SK-N-SH (cell line): ENCODE results near the gene MTREX. TPM values are rescaled to one million over a fixed set of nuclear protein-coding genes. Genes with fewer than 3 reads are reported as not detected.

Experiments
- CTCF ChIA-PET: fragments of 300-600, 350-600 bp; formaldehyde crosslinking; extraction: SDS; loops from one replicate; lab custom pipeline; 2021; lab: Yijun Ruan, JAX
- POLR2A ChIA-PET: fragments of 350-600 bp; sonication (Branson Sonifier 250); formaldehyde crosslinking; extraction: SDS; loops from one replicate; lab custom pipeline; 2020; ENCODE audit warnings: antibody characterized with exemption, inconsistent platforms; lab: Yijun Ruan, JAX
- DNase-seq: peaks from one replicate; pipeline ENCODE4 v3.0.0; 2012
- H2AFZ ChIP-seq: fragments of 200-600 bp; sonication (generic); 2 replicates; pipeline ENCODE4 v1.8.1; 2016; ENCODE audit warnings: antibody characterized with exemption, mild to moderate bottlenecking, low read depth
- H3F3A ChIP-seq: fragments of 200-600 bp; sonication (generic); replicated peaks from 2 replicates; pipeline ENCODE3; 2016; ENCODE audit warnings: antibody characterized with exemption, mild to moderate bottlenecking; ENCODE audit not compliant: insufficient read depth
- H3K27ac ChIP-seq, 2 experiments: fragments of 200-500 bp in 1 of 2; fragments of 200-600 bp in 1 of 2; sonication (Bioruptor generic) in 1 of 2; sonication (generic), shearing (Covaris generic) in 1 of 2; 2 replicates each; pipeline versions ENCODE4 v1.5.1 to v1.6.1; 2014 to 2016; ENCODE audit warnings: low read depth in 2 of 2, inconsistent platforms in 1 of 2, low read length in 1 of 2, mild to moderate bottlenecking in 1 of 2, mixed read lengths in 1 of 2
- H3K27me3 ChIP-seq: fragments of 200-600 bp; sonication (generic), shearing (Covaris generic); 2 replicates; pipeline ENCODE4 v1.6.1; 2016; ENCODE audit warnings: mixed run types; ENCODE audit not compliant: insufficient read depth
- H3K36me3 ChIP-seq, 2 experiments: fragments of 200-500 bp in 1 of 2; fragments of 200-600 bp in 1 of 2; sonication (Bioruptor generic) in 1 of 2; sonication (generic) in 1 of 2; replicated peaks in 1 of 2; 2 replicates each; pipeline versions ENCODE3 to v1.5.1; 2014 to 2016; ENCODE audit warnings: low read length in 1 of 2, mild to moderate bottlenecking in 1 of 2; ENCODE audit not compliant: insufficient read depth in 2 of 2, control insufficient read depth in 1 of 2
- H3K4me1 ChIP-seq, 2 experiments: fragments of 200-500 bp in 1 of 2; fragments of 200-600 bp in 1 of 2; sonication (Bioruptor generic) in 1 of 2; sonication (generic), shearing (Covaris generic) in 1 of 2; 2 replicates each; pipeline versions ENCODE4 v1.5.1 to v1.6.1; 2014 to 2016; ENCODE audit warnings: low read depth in 1 of 2, low read length in 1 of 2, mixed run types in 1 of 2; ENCODE audit not compliant: insufficient read depth in 2 of 2, control insufficient read depth in 1 of 2
- H3K4me2 ChIP-seq: fragments of 200-600 bp; sonication (generic), shearing (Covaris generic); 2 replicates; pipeline ENCODE4 v1.6.1; 2017; ENCODE audit warnings: mixed run types
- H3K4me3 ChIP-seq, 2 experiments: fragments of 200-500 bp in 1 of 2; fragments of 200-600 bp in 1 of 2; sonication (Bioruptor generic) in 1 of 2; sonication (generic), shearing (Covaris generic) in 1 of 2; 2 replicates each; pipeline versions ENCODE4 v1.5.1 to v1.8.1; 2014 to 2016; ENCODE audit warnings: low read depth in 2 of 2, inconsistent platforms in 1 of 2, low read length in 1 of 2, mild to moderate bottlenecking in 1 of 2, mixed read lengths in 1 of 2, moderate library complexity in 1 of 2
- H3K79me2 ChIP-seq: fragments of 200-600 bp; sonication (generic); 2 replicates; pipeline ENCODE4 v1.8.1; 2017; ENCODE audit warnings: mild to moderate bottlenecking; ENCODE audit not compliant: insufficient read depth
- H3K9ac ChIP-seq: fragments of 200-600 bp; sonication (generic); 2 replicates; pipeline ENCODE4 v1.6.1; 2017; ENCODE audit warnings: mixed run types
- H3K9me2 ChIP-seq: fragments of 200-600 bp; sonication (generic); 2 replicates; pipeline ENCODE4 v1.6.1; 2017; ENCODE audit warnings: mixed run types
- H3K9me3 ChIP-seq: fragments of 200-600 bp; sonication (generic); 2 replicates; pipeline ENCODE4 v1.6.1; 2017; ENCODE audit warnings: mixed run types, mild to moderate bottlenecking, moderate library complexity
- H4K20me1 ChIP-seq: fragments of 200-600 bp; sonication (generic); 2 replicates; pipeline ENCODE4 v1.6.1; 2017; ENCODE audit warnings: mild to moderate bottlenecking, mixed run types; ENCODE audit not compliant: insufficient read depth
- CHD2 ChIP-seq: fragments of 150-350 bp; IDR thresholded peaks from 2 replicates; pipeline ENCODE4 v1.6.1; 2018; ENCODE audit warnings: low read length; ENCODE audit not compliant: partially characterized antibody
- ELF1 ChIP-seq: IDR thresholded peaks from 2 replicates; pipeline ENCODE4 v1.4.0; 2012
- EP300 ChIP-seq, 2 experiments: IDR thresholded peaks; 2 replicates each; pipeline versions ENCODE4 v1.4.0 to v1.6.1; 2012; ENCODE audit warnings: borderline replicate concordance in 1 of 2, low read depth in 1 of 2, low read length in 1 of 2
- EZH2phosphoT487 ChIP-seq: fragments of 200-600 bp; sonication (generic); IDR thresholded peaks from 2 replicates; pipeline ENCODE4 v1.6.1; 2017; ENCODE audit warnings: low read depth, mixed run types, mild to moderate bottlenecking, antibody characterized with exemption, moderate library complexity, borderline replicate concordance
- FOXM1 ChIP-seq: IDR thresholded peaks from 2 replicates; pipeline ENCODE4 v1.4.0; 2012; ENCODE audit warnings: low read depth, mild to moderate bottlenecking
- GATA2 ChIP-seq: sonication (generic); formaldehyde crosslinking; IDR thresholded peaks from 2 replicates; pipeline ENCODE4 v1.5.0; 2020; ENCODE audit warnings: mild to moderate bottlenecking, missing genetic modification reagents
- JUND ChIP-seq: IDR thresholded peaks from 2 replicates; pipeline ENCODE4 v1.4.0; 2012
- MAX ChIP-seq: IDR thresholded peaks from 2 replicates; pipeline ENCODE4 v1.4.0; 2012; ENCODE audit warnings: low read depth
- MXI1 ChIP-seq: IDR thresholded peaks from 2 replicates; pipeline ENCODE4 v1.6.1; 2012; ENCODE audit warnings: mild to moderate bottlenecking, low read depth, low read length, improper control_type of control experiment
- PBX3 ChIP-seq: IDR thresholded peaks from 2 replicates; pipeline ENCODE4; 2012
- RAD21 ChIP-seq: IDR thresholded peaks from 2 replicates; pipeline ENCODE4 v1.6.1; 2012; ENCODE audit warnings: mild to moderate bottlenecking, low read length
- RCOR1 ChIP-seq: fragments of 150-350 bp; IDR thresholded peaks from 2 replicates; pipeline ENCODE4 v1.6.1; 2017; ENCODE audit warnings: antibody characterized with exemption, low read length
- RFX5 ChIP-seq: IDR thresholded peaks from 2 replicates; pipeline ENCODE4 v1.6.1; 2012; ENCODE audit warnings: mild to moderate bottlenecking, improper control_type of control experiment, low read length
- RXRA ChIP-seq: IDR thresholded peaks from 2 replicates; pipeline ENCODE4 v1.4.0; 2012; ENCODE audit warnings: low read depth, mild to moderate bottlenecking, borderline replicate concordance
- SIN3A ChIP-seq: IDR thresholded peaks from 2 replicates; pipeline ENCODE4 v1.6.1; 2012; ENCODE audit warnings: low read depth, mild to moderate bottlenecking, low read length, moderate library complexity, borderline replicate concordance
- USF2 ChIP-seq: fragments of 150-350 bp; IDR thresholded peaks from 2 replicates; pipeline ENCODE4 v1.6.1; 2017; ENCODE audit warnings: antibody characterized with exemption, low read length, low read depth, borderline replicate concordance
- WGBS: methylation state at CpG from one replicate; pipeline ENCODE4 v1.1.6; 2017; ENCODE audit warnings: low lambda C conversion rate; 5-methylcytosine and 5-hydroxymethylcytosine counted together
- polyA plus RNA-seq, 3 experiments: library from polyadenylated mRNA; depleted of rRNA; stranded (reverse); fragments of >200 nt; gene quantifications; 2 replicates each; pipeline ENCODE4 v1.2.3, GENCODE V29; 2012
- TF ChIP-seq, protein P1 (sequence below): IDR thresholded peaks from 2 replicates; pipeline ENCODE4 v1.4.0; 2012; ENCODE audit warnings: low read depth, borderline replicate concordance
- TF ChIP-seq, protein P2 (sequence below): IDR thresholded peaks from 2 replicates; pipeline ENCODE4 v1.4.0; 2012; ENCODE audit warnings: low read depth, borderline replicate concordance

Gene MTREX
- polyA plus RNA-seq, 1 of the 3 experiments (the other 2 are of a cell fraction) = 11.2 TPM

- TF ChIP-seq EZH2phosphoT487 (no peak), RCOR1 (no peak), USF2 (no peak), MXI1 (no peak), RXRA (no peak), EP300 (IDR thresholded peaks at IDR 0.05; ENCODE audit: borderline replicate concordance in 1 of 2, low read depth in 1 of 2, low read length in 1 of 2) (no peak), SIN3A (no peak)
- TF ChIP-seq, protein P1, sequence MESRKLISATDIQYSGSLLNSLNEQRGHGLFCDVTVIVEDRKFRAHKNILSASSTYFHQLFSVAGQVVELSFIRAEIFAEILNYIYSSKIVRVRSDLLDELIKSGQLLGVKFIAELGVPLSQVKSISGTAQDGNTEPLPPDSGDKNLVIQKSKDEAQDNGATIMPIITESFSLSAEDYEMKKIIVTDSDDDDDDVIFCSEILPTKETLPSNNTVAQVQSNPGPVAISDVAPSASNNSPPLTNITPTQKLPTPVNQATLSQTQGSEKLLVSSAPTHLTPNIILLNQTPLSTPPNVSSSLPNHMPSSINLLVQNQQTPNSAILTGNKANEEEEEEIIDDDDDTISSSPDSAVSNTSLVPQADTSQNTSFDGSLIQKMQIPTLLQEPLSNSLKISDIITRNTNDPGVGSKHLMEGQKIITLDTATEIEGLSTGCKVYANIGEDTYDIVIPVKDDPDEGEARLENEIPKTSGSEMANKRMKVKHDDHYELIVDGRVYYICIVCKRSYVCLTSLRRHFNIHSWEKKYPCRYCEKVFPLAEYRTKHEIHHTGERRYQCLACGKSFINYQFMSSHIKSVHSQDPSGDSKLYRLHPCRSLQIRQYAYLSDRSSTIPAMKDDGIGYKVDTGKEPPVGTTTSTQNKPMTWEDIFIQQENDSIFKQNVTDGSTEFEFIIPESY = no peak
Observed at GRCh38 chr5:55305345-55305744, 2.4 kb upstream of the MTREX start (continued).

GRCh38 chr5:55306641-55307382 is 977 bp upstream of the MTREX start:
- Histone ChIP-seq H3K9me3 (no peaks in the 10 kb centered on the region), H3K79me2 (peaks cover 95% of the 10 kb centered on the region), H3K4me2 (peak overlapping the region; percentile 87), H3K27me3 (no peaks in the 10 kb centered on the region), H3K27ac (peak overlapping the region; percentile 97), H2AFZ (peak overlapping the region; percentile 88), H3K36me3 (peaks cover 7 to 21% of the 10 kb centered on the region in 2 experiments), H4K20me1 (peaks cover 17% of the 10 kb centered on the region; the same call in 1 of the 2 replicates), H3K4me1 (peaks cover 14 to 22% of the 10 kb centered on the region in 2 experiments), H3K4me3 (peak overlapping the region; percentile 93 to 98), H3K9me2 (no peaks in the 10 kb centered on the region)
- DNase-seq = peak; percentile 40
- CTCF ChIA-PET = interaction anchor here (0.9 to 2.0 kb wide), 5 partner anchors 35 to 134 kb away, joined by 3 to 5 read pairs (median 4); partner anchors contain the start of gene CCNO
- WGBS = 5% methylated on average over 10 of the region's 12 CpGs
- TF ChIP-seq RAD21 = no peak
- TF ChIP-seq EZH2phosphoT487 = no peak
- TF ChIP-seq EP300 (IDR thresholded peaks at IDR 0.05; ENCODE audit: borderline replicate concordance in 1 of 2, low read depth in 1 of 2, low read length in 1 of 2) = no peak
- TF ChIP-seq GATA2 = no peak
- TF ChIP-seq FOXM1 = no peak
- TF ChIP-seq RCOR1 = no peak
- TF ChIP-seq RFX5 = no peak
- TF ChIP-seq USF2 = no peak
- TF ChIP-seq ELF1 = no peak
- no peak for TF ChIP-seq PBX3
- no peak for TF ChIP-seq MAX
- no peak for TF ChIP-seq JUND
- no peak for TF ChIP-seq CHD2
- TF ChIP-seq, protein P2, sequence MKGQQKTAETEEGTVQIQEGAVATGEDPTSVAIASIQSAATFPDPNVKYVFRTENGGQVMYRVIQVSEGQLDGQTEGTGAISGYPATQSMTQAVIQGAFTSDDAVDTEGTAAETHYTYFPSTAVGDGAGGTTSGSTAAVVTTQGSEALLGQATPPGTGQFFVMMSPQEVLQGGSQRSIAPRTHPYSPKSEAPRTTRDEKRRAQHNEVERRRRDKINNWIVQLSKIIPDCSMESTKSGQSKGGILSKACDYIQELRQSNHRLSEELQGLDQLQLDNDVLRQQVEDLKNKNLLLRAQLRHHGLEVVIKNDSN = no peak
- TF ChIP-seq, all 33 proteins: peak for 0
- H3F3A ChIP-seq = peaks cover 15% of the 10 kb centered on the region
- POLR2A ChIA-PET = interaction anchor here (1.2 kb wide), 1 partner anchor 406 kb away, joined by 5 read pairs; no protein-coding TSS in a partner anchor
- H3K9ac ChIP-seq = peak overlapping the region; percentile 90
